Measurements from ENCODE around the gene C20orf202. TPM values are rescaled to one million over a fixed set of nuclear protein-coding genes. Genes with fewer than 3 reads are reported as not detected.

Gene C20orf202
- total RNA-seq, 1 experiment from 2014 or later: not detected

GRCh38 chr20:1178623-1179022 is 24.6 kb upstream of the C20orf202 start:
- Histone ChIP-seq H3K36me3 (ENCODE audit: control insufficient read depth in 1 of 2, insufficient read depth in 2 of 2, low read length in 2 of 2) (no peaks in the 10 kb centered on the region), H3K9me3 (ENCODE audit: control insufficient read depth in 1 of 2, insufficient read depth in 1 of 2, low read depth in 1 of 2, low read length in 2 of 2) (no peaks in the 10 kb centered on the region), H4K20me1 (ENCODE audit: insufficient read depth) (no peaks in the 10 kb centered on the region), H3K9ac (ENCODE audit: low read length) (no peak overlapping the region), H3K27ac (ENCODE audit: low read depth, low read length) (no peak overlapping the region), H2AFZ (ENCODE audit: low read depth, low read length, poor library complexity, severe bottlenecking) (no peak overlapping the region), H3K79me2 (ENCODE audit: insufficient read depth, low read length) (no peaks in the 10 kb centered on the region), H3K4me1 (ENCODE audit: control insufficient read depth in 1 of 2, insufficient read depth in 2 of 2, low read length in 2 of 2) (no peaks in the 10 kb centered on the region), H3K4me3 (replicated peaks in 1 of 2; ENCODE audit: low read depth in 1 of 2, low read length in 2 of 2) (no peak overlapping the region), H3K4me2 (ENCODE audit: low read length) (no peak overlapping the region), H3K9me2 (ENCODE audit: insufficient read depth) (no peaks in the 10 kb centered on the region), H3K27me3 (ENCODE audit: insufficient read depth, low read length) (no peaks in the 10 kb centered on the region)
- DNase-seq (ENCODE audit: low read depth, low spot score) (no peak), ATAC-seq (no peak)
- CTCF ChIA-PET: no interaction called here
- RAD21 ChIA-PET (ENCODE audit: low non-redundant PET in 1 of 2, low total read pairs in 2 of 2, uncharacterized antibody in 2 of 2, unreplicated experiment in 2 of 2): no interaction called here
- TF ChIP-seq ZBTB33 (IDR thresholded peaks at IDR 0.05; ENCODE audit: extremely low read depth, insufficient replicate concordance, low read length): no peak
- no peak for TF ChIP-seq TCF7L2 (IDR thresholded peaks at IDR 0.05; ENCODE audit: borderline replicate concordance, extremely low read depth, insufficient read depth, insufficient read length)
- TF ChIP-seq EZH2 (IDR thresholded peaks at IDR 0.05): no peak
- no peak for TF ChIP-seq SRF (IDR thresholded peaks at IDR 0.05; ENCODE audit: low read depth)
- TF ChIP-seq CTCF (IDR thresholded peaks at IDR 0.05 in 2 of 3, conservative IDR thresholded peaks at IDR 0.05 in 1 of 3; ENCODE audit: borderline replicate concordance in 1 of 3, insufficient read depth in 1 of 3, low read depth in 2 of 3, low read length in 2 of 3): no peak
- no peak for TF ChIP-seq EZH2phosphoT487 (IDR thresholded peaks at IDR 0.05; ENCODE audit: borderline replicate concordance)
- no peak for TF ChIP-seq EGR1 (IDR thresholded peaks at IDR 0.05; ENCODE audit: low read depth)
- intact Hi-C loops (cut with micrococcal nuclease): no loop called here
- BruUV-seq (replicated peaks): no TSS peak
- POLR2A ChIA-PET: no interaction called here

Data from HCT116 (cell line).